GM12878 (cell line): ENCODE results near the gene FRMD3. TPM values are rescaled to one million over a fixed set of nuclear protein-coding genes. Genes with fewer than 3 reads are reported as not detected.

Source experiments
- ATAC-seq: fragments of 200-7000 bp; cut with Tn5 transposase; 3 replicates; pipeline ENCODE4 v1.9.1; 2020; ENCODE audit warnings: mild to moderate bottlenecking, moderate library complexity
- BruUV-seq: library from RNA; stranded (reverse); fragments of 400-500 nt; replicated peaks from 2 replicates; lab custom pipeline; 2021; lab: Mats Ljungman, UMichigan
- CTCF ChIA-PET: fragments of 300-600 bp; sonication (Branson Sonifier 250); formaldehyde crosslinking; extraction: SDS; loops from one replicate; lab custom pipeline; 2021; ENCODE audit warnings: inconsistent platforms; lab: Yijun Ruan, JAX
- POLR2A ChIA-PET: fragments of 350-600 bp; formaldehyde crosslinking; extraction: SDS; loops from one replicate; lab custom pipeline; 2021; ENCODE audit warnings: inconsistent platforms; lab: Charles Lee
- RAD21 ChIA-PET: fragments of 300-600 bp; sonication (Branson Sonifier 250); formaldehyde crosslinking; loops from one replicate; lab custom pipeline; 2023; ENCODE audit warnings: antibody characterized with exemption; ENCODE audit not compliant: unreplicated experiment; lab: Charles Lee
- SMC1A ChIA-PET: fragments of 300-600 bp; sonication (Branson Sonifier 250); formaldehyde crosslinking; loops from one replicate; lab custom pipeline; 2023; ENCODE audit not compliant: unreplicated experiment, uncharacterized antibody; lab: Charles Lee
- DNase-seq: peaks from one replicate; pipeline ENCODE4 v3.0.0-alpha.2; 2011; ENCODE audit warnings: low read depth, low spot score
- FAIRE-seq: peaks from 3 replicates; lab custom pipeline; 2011; peaks lifted over from hg19 to GRCh38; lab: Jason Lieb, UNC
- H2AFZ ChIP-seq: 2 replicates; pipeline ENCODE4 v1.6.0; 2011; ENCODE audit warnings: low read depth, low read length, control low read depth; ENCODE audit not compliant: control insufficient read depth
- H3K27ac ChIP-seq: 2 replicates; pipeline ENCODE4 v1.5.1; 2011; ENCODE audit warnings: control low read depth; ENCODE audit not compliant: control insufficient read depth, insufficient read depth
- H3K27me3 ChIP-seq, 2 experiments: replicated peaks in 1 of 2; 2 replicates each; pipeline versions ENCODE4 v1.6.0 to v1.6.1; 2011; ENCODE audit warnings: low read length in 1 of 2; ENCODE audit not compliant: control insufficient read depth in 2 of 2, insufficient read depth in 2 of 2
- H3K36me3 ChIP-seq, 2 experiments: 2 replicates each; pipeline ENCODE4 v1.5.1; 2011; ENCODE audit warnings: low read length in 1 of 2; ENCODE audit not compliant: control insufficient read depth in 2 of 2, insufficient read depth in 2 of 2
- H3K4me1 ChIP-seq: 2 replicates; pipeline ENCODE4 v1.6.1; 2011; ENCODE audit warnings: mild to moderate bottlenecking, low read length, moderate library complexity, mixed read lengths; ENCODE audit not compliant: control insufficient read depth, insufficient read depth
- H3K4me2 ChIP-seq: 2 replicates; pipeline ENCODE4 v1.6.0; 2011; ENCODE audit warnings: control low read depth; ENCODE audit not compliant: control insufficient read depth, insufficient read depth
- H3K4me3 ChIP-seq: fragments of 200-600 bp; sonication (generic); 2 replicates; pipeline ENCODE4 v1.5.1; 2016
- H3K79me2 ChIP-seq: 2 replicates; pipeline ENCODE4 v1.6.0; 2011; ENCODE audit warnings: low read length; ENCODE audit not compliant: control insufficient read depth, insufficient read depth
- H3K9ac ChIP-seq: 2 replicates; pipeline ENCODE4 v1.8.0; 2011; ENCODE audit warnings: low read length, control low read depth, mixed read lengths; ENCODE audit not compliant: control insufficient read depth, insufficient read depth
- H3K9me3 ChIP-seq: replicated peaks from 3 replicates; pipeline ENCODE4 v1.5.1; 2011; ENCODE audit warnings: mild to moderate bottlenecking, low read length; ENCODE audit not compliant: control insufficient read depth, insufficient read depth
- H4K20me1 ChIP-seq: 2 replicates; pipeline ENCODE4 v1.6.0; 2011; ENCODE audit not compliant: control insufficient read depth, insufficient read depth
- BACH1 ChIP-seq: fragments of 450-650 bp; IDR thresholded peaks from 2 replicates; pipeline ENCODE4 v1.6.1; 2017; ENCODE audit warnings: mild to moderate bottlenecking, borderline replicate concordance
- BCL11A ChIP-seq: IDR thresholded peaks from 2 replicates; pipeline ENCODE4 v1.6.1; 2011; ENCODE audit warnings: low read depth, low read length
- BCLAF1 ChIP-seq: fragments of 450-650 bp; IDR thresholded peaks from 2 replicates; pipeline ENCODE4 v1.6.1; 2017; ENCODE audit warnings: antibody characterized with exemption, mild to moderate bottlenecking, moderate library complexity
- BMI1 ChIP-seq: fragments of 450-650 bp; IDR thresholded peaks from 2 replicates; pipeline ENCODE4 v1.6.1; 2016; ENCODE audit warnings: mild to moderate bottlenecking, moderate library complexity, borderline replicate concordance
- BRCA1 ChIP-seq: IDR thresholded peaks from 2 replicates; pipeline ENCODE4 v1.6.1; 2011; ENCODE audit warnings: low read depth, low read length, improper control_type of control experiment
- CTCF ChIP-seq, 3 experiments: IDR thresholded peaks in 2 of 3; conservative IDR thresholded peaks in 1 of 3; 2 replicates each; pipeline ENCODE4 v1.5.1; 2011; ENCODE audit warnings: low read depth in 3 of 3, low read length in 3 of 3, mild to moderate bottlenecking in 3 of 3, control low read depth in 2 of 3, moderate library complexity in 2 of 3, inconsistent platforms in 1 of 3, mixed read lengths in 1 of 3; ENCODE audit not compliant: control insufficient read depth in 2 of 3, insufficient read depth in 1 of 3; ENCODE audit errors: extremely low read depth in 1 of 3
- FOXM1 ChIP-seq: IDR thresholded peaks from 2 replicates; pipeline ENCODE4 v1.6.1; 2012; ENCODE audit warnings: low read depth, mild to moderate bottlenecking, inconsistent platforms, low read length, moderate library complexity
- HDAC2 ChIP-seq: fragments of 200-600 bp; sonication (generic); IDR thresholded peaks from 2 replicates; pipeline ENCODE4 v1.6.1; 2017
- MEF2A ChIP-seq: IDR thresholded peaks from 2 replicates; pipeline ENCODE4 v1.6.1; 2011; ENCODE audit warnings: low read depth, mild to moderate bottlenecking, low read length, moderate library complexity; ENCODE audit not compliant: insufficient read depth
- NBN ChIP-seq: fragments of 450-650 bp; IDR thresholded peaks from 2 replicates; pipeline ENCODE4 v1.6.1; 2016
- NFIC ChIP-seq: IDR thresholded peaks from 2 replicates; pipeline ENCODE4 v1.6.1; 2012; ENCODE audit warnings: low read depth, mild to moderate bottlenecking, inconsistent platforms, low read length, moderate library complexity
- NFYA ChIP-seq: IDR thresholded peaks from 2 replicates; pipeline ENCODE4 v1.6.1; 2011; ENCODE audit warnings: low read depth, mild to moderate bottlenecking, low read length, improper control_type of control experiment, borderline replicate concordance
- NR2C1 ChIP-seq: fragments of 450-650 bp; IDR thresholded peaks from 2 replicates; pipeline ENCODE4 v1.6.1; 2017; ENCODE audit warnings: antibody characterized with exemption, mild to moderate bottlenecking, moderate library complexity
- POLR2AphosphoS5 ChIP-seq: IDR thresholded peaks from 2 replicates; pipeline ENCODE4 v1.6.1; 2011; ENCODE audit warnings: mild to moderate bottlenecking, low read length, inconsistent platforms
- RCOR1 ChIP-seq: conservative IDR thresholded peaks from 2 replicates; pipeline ENCODE4 v1.6.1; 2012; ENCODE audit warnings: low read depth, low read length, improper control_type of control experiment
- SMAD1 ChIP-seq: fragments of 450-650 bp; IDR thresholded peaks from 2 replicates; pipeline ENCODE4 v1.6.1; 2018; ENCODE audit warnings: mild to moderate bottlenecking, low read depth; ENCODE audit not compliant: partially characterized antibody
- SP1 ChIP-seq: IDR thresholded peaks from one replicate; pipeline ENCODE4 v1.6.1; 2011; ENCODE audit warnings: low read depth, low read length
- STAT1 ChIP-seq: fragments of 450-650 bp; conservative IDR thresholded peaks from 2 replicates; pipeline ENCODE4 v1.6.1; 2014; ENCODE audit warnings: antibody characterized with exemption, mild to moderate bottlenecking
- SUZ12 ChIP-seq: fragments of 200-600 bp; sonication (generic); IDR thresholded peaks from one replicate; pipeline ENCODE4 v1.6.1; 2018; ENCODE audit warnings: antibody characterized with exemption, mild to moderate bottlenecking; ENCODE audit not compliant: unreplicated experiment
- ZNF384 ChIP-seq: IDR thresholded peaks from 2 replicates; pipeline ENCODE4 v1.6.1; 2012; ENCODE audit warnings: low read depth, mild to moderate bottlenecking, low read length, improper control_type of control experiment, borderline replicate concordance
- in situ Hi-C: fragments of 300-500 bp; cut with MboI; formaldehyde crosslinking; loops from 9 replicates; pipeline ENCODE4 v1.14.3; 2018; ENCODE audit warnings: mixed read lengths
- intact Hi-C: fragments of 100-400 bp; cut with micrococcal nuclease; formaldehyde crosslinking; loops from one replicate; pipeline ENCODE4 v1.14.2; 2022; ENCODE audit not compliant: unreplicated experiment
- polyA plus RNA-seq, 11 experiments: library from polyadenylated mRNA; depleted of rRNA in 4 of 11; unstranded in 6 of 11; stranded (reverse) in 5 of 11; fragments of >200 nt; fragmentation: Nextera tagmentation in 4 of 11; fragmentation: Illumina TruSeq in 1 of 11; extraction: Ambion mirVana in 4 of 11; extraction: Trizol in 1 of 11; gene quantifications; 1 replicate in 1 of 11; 2 replicates in 10 of 11; pipeline versions ENCODE4 v1.2.1 to v1.2.3, GENCODE V29; 2011 to 2016; ENCODE audit warnings: inconsistent platforms in 2 of 11, missing spikeins in 2 of 11, low read depth in 1 of 11
- total RNA-seq, 4 experiments: library from RNA; depleted of rRNA in 3 of 4; stranded (reverse); fragments of >200 nt in 3 of 4; fragmentation: Illumina TruSeq in 1 of 4; extraction: Trizol in 1 of 4; gene quantifications; 2 replicates each; pipeline versions ENCODE4 v1.2.1 to v1.2.3, GENCODE V29; 2013 to 2021

FRMD3 gene
- total and polyA plus RNA-seq, 10 of the 15 experiments (the other 5 are each of a cell fraction or from before 2014, with no cell fraction given) = 0.04 to 0.68 (median 0.21) TPM; not detected in 1

GRCh38 chr9:83382421-83382820 lies 155.8 kb downstream of the FRMD3 start:
- no peaks in the 10 kb centered on the region for H3K4me1 ChIP-seq
- no peaks in the 10 kb centered on the region for H4K20me1 ChIP-seq
- no peak overlapping the region for H3K4me2 ChIP-seq
- ChIA-PET POLR2A (no interaction called here), RAD21 (no interaction called here), CTCF (interaction anchor here (0.9 to 1.2 kb wide), 4 partner anchors 17 to 163 kb away, joined by 4 to 8 read pairs (median 5); no protein-coding TSS in a partner anchor), SMC1A (interaction anchor here (0.8 to 1.3 kb wide), 4 partner anchors 9 to 48 kb away, joined by 3 to 6 read pairs (median 3); no protein-coding TSS in a partner anchor)
- intact Hi-C loops = no loop called here
- H3K4me3 ChIP-seq = no peak overlapping the region
- H3K27ac ChIP-seq = no peak overlapping the region
- DNase-seq = no peak
- no peaks in the 10 kb centered on the region for H3K36me3 ChIP-seq
- no peak for FAIRE-seq
- no peak for ATAC-seq
- no peak overlapping the region for H3K9ac ChIP-seq
- no TSS peak for BruUV-seq
- in situ Hi-C loops = no loop called here
- no peaks in the 10 kb centered on the region for H3K27me3 ChIP-seq
- TF ChIP-seq SP1 (no peak), CTCF (IDR thresholded peaks at IDR 0.05 in 2 of 3, conservative IDR thresholded peaks at IDR 0.05 in 1 of 3; ENCODE audit: control insufficient read depth in 2 of 3, extremely low read depth in 1 of 3, insufficient read depth in 1 of 3, low read depth in 3 of 3, low read length in 3 of 3) (no peak), BCL11A (no peak), STAT1 (no peak), FOXM1 (no peak), ZNF384 (no peak), BCLAF1 (no peak), NFIC (no peak), NR2C1 (no peak), RCOR1 (no peak), POLR2AphosphoS5 (no peak), NBN (no peak), BRCA1 (no peak), BACH1 (no peak), BMI1 (no peak), MEF2A (no peak), SMAD1 (no peak), NFYA (no peak), HDAC2 (no peak), SUZ12 (no peak)
- TF ChIP-seq, all 136 proteins: peak for 0
- Histone ChIP-seq H3K79me2 (no peaks in the 10 kb centered on the region), H3K9me3 (no peaks in the 10 kb centered on the region; the same call in 2 of the 3 replicates), H2AFZ (no peak overlapping the region)
